ENCODE data around the gene AFF1. TPM values are rescaled to one million over a fixed set of nuclear protein-coding genes. Genes with fewer than 3 reads are reported as not detected.
A peak's percentile ranks its signal among the peaks of the same experiment; 100 is the strongest.

Gene AFF1, protein sequence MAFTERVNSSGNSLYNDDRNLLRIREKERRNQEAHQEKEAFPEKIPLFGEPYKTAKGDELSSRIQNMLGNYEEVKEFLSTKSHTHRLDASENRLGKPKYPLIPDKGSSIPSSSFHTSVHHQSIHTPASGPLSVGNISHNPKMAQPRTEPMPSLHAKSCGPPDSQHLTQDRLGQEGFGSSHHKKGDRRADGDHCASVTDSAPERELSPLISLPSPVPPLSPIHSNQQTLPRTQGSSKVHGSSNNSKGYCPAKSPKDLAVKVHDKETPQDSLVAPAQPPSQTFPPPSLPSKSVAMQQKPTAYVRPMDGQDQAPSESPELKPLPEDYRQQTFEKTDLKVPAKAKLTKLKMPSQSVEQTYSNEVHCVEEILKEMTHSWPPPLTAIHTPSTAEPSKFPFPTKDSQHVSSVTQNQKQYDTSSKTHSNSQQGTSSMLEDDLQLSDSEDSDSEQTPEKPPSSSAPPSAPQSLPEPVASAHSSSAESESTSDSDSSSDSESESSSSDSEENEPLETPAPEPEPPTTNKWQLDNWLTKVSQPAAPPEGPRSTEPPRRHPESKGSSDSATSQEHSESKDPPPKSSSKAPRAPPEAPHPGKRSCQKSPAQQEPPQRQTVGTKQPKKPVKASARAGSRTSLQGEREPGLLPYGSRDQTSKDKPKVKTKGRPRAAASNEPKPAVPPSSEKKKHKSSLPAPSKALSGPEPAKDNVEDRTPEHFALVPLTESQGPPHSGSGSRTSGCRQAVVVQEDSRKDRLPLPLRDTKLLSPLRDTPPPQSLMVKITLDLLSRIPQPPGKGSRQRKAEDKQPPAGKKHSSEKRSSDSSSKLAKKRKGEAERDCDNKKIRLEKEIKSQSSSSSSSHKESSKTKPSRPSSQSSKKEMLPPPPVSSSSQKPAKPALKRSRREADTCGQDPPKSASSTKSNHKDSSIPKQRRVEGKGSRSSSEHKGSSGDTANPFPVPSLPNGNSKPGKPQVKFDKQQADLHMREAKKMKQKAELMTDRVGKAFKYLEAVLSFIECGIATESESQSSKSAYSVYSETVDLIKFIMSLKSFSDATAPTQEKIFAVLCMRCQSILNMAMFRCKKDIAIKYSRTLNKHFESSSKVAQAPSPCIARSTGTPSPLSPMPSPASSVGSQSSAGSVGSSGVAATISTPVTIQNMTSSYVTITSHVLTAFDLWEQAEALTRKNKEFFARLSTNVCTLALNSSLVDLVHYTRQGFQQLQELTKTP
- 100 to 1,000 TPM; 105 to 152 (median 111) TPM for total RNA-seq

DNA sequence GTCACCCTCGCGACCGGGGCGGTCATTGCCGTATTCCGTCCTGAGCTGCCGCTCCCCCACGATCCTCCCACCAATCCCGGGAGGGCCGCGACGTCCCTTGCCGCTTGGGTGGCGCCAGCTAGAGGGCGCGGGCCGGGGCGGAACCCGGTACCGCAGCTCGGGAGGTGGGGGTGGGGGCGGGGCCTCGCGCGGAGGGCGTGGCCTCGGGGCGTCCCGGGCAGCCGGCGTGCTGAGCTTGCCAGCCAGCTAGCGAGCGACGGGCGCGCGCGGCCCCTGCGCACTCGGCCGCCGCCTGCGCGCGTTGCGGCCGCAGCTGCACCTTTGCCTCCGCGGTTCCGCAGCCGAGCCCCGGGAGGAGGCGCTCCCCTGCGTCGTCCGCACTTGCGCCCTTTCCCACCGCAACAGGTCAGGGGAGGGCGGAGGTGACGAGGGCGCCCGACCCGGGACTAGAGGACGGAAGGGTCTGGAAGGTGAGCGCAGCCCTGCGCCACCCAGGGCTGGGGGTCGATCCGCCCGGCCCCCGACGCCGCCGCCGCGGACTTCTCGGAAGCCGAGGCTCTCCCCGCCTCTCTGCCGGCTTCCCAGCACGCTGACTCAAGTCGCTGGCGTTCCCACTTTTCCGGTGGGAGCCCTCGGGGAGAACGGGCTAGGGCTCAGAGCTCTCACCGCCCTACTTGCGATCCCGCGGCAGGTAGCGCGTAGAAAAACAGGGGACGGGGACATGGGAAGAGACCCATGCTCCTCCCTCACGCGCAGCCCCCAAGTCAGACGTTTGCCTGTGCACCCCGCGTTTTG, at the start of gene AFF1:
TSS of gene AFF1 (plus strand) at position 241 of the 795 bp plus-strand sequence. CDS start 13,523 bp downstream, outside the sequence.
- H3K9me3 ChIP-seq = no peaks in the 10 kb centered on the region
- H3K36me3 ChIP-seq = peaks cover 0 to 15% (median 2%) of the 10 kb centered on the region in 3 donors
- H3K27ac ChIP-seq = peak within 1 kb of the TSS; percentile 80 to 93 (median 93)
- H3K27me3 ChIP-seq = no peaks in the 10 kb centered on the region
- peaks cover 0 to 45% (median 20%) of the 10 kb centered on the region in 4 donors for H3K4me1 ChIP-seq
- peak; percentile 71 to 77 for DNase-seq (ENCODE audit: low spot score in 2 of 2)
- peak within 1 kb of the TSS; percentile 78 to 88 (median 84) for H3K4me3 ChIP-seq
- TF ChIP-seq POLR2A (IDR thresholded peaks at IDR 0.05) = peak; percentile 83 to 90
- peak in 1 of 2 donors; percentile 88 for TF ChIP-seq EP300 (IDR thresholded peaks at IDR 0.05)
- TF ChIP-seq, protein P1, sequence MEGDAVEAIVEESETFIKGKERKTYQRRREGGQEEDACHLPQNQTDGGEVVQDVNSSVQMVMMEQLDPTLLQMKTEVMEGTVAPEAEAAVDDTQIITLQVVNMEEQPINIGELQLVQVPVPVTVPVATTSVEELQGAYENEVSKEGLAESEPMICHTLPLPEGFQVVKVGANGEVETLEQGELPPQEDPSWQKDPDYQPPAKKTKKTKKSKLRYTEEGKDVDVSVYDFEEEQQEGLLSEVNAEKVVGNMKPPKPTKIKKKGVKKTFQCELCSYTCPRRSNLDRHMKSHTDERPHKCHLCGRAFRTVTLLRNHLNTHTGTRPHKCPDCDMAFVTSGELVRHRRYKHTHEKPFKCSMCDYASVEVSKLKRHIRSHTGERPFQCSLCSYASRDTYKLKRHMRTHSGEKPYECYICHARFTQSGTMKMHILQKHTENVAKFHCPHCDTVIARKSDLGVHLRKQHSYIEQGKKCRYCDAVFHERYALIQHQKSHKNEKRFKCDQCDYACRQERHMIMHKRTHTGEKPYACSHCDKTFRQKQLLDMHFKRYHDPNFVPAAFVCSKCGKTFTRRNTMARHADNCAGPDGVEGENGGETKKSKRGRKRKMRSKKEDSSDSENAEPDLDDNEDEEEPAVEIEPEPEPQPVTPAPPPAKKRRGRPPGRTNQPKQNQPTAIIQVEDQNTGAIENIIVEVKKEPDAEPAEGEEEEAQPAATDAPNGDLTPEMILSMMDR (IDR thresholded peaks at IDR 0.05) = peak; percentile 27 to 84 (median 69)
- WGBS, 2 donors = 0 to 1% methylated on average over 25 to 55 of the region's 97 CpGs

DNA sequence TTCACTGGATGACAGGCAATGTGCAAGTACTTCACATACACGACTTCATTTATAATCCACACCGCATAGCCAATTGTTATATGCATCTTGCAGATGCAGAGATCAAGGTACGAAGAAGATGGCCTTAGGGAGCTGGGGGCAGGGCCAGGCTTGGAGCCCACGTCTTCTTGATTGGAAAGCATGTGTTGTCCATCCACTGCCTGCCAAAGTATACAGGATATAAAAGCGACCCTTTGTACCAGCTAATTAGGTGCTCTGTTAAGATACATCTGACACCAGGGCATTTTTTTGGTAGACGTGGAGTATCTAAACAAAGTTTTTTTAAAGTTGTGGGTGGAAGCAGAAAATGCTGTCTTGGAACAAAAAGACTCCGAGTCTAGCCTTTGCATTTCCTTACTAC, 44.0 kb upstream of the AFF1 start:
- peak overlapping the region in 1 of 4 donors; percentile 93 for H3K27ac ChIP-seq
- WGBS, 2 donors = 47 to 62% methylated on average over 7 of the region's 7 CpGs
- no peak overlapping the region for H3K4me3 ChIP-seq
- TF ChIP-seq POLR2A (IDR thresholded peaks at IDR 0.05) = no peak
- peaks cover 0 to 20% (median 4%) of the 10 kb centered on the region in 4 donors for H3K4me1 ChIP-seq
- H3K27me3 ChIP-seq = no peaks in the 10 kb centered on the region
- no peaks in the 10 kb centered on the region for H3K9me3 ChIP-seq
- no peak for DNase-seq (ENCODE audit: low spot score in 2 of 2)
- H3K36me3 ChIP-seq = peaks cover 0 to 5% (median 0%) of the 10 kb centered on the region in 3 donors

DNA sequence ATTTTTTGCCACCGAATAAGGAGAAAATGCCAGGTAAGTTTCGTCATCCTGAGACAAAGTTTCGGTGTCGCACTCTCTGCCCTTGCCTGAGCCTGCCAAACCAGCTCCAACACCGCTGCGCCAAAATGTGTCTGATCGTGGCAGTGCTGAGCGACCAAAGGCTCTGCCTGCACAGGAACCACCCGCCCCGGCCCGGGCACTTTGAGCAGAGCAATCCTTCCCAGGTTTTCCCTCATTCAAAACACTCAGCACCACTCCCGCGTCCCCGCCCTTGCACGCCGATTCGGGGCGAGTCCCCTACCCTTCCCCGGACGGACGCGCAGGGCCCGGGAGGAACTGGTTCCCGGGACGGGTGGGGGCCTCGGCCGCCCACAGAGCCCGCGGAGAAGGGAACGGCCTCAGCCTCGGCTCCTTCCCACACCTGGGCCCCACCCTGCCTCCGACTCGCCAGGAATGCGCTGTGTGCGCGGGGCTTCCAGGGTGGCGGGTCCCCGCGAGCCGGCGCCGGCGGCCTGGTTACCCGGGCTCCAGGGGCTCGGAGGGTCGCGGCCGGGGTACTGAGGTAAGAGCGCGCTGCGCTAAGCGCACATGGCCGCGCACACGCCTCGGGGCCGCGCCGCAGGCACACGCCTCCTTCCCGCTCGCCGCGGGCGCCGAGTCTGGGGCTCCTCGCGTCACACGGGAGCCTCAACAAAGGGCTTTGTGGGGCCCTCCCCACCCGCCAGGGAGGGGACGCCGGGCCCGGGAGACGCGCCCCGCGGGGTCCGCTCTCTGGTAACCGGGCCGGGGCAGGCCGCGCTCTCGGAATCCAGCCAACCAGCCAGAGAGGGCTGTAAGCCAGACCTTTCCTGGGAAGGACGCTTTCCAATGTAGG, 42.8 kb upstream of the AFF1 start, which contains the start of gene C4orf36:
TSS of gene C4orf36 (minus strand) at position 661 of the 874 bp plus-strand sequence. CDS start 902 bp downstream, outside the sequence.
- Histone ChIP-seq H3K4me1 (peaks cover 0 to 20% (median 4%) of the 10 kb centered on the region in 4 donors), H3K4me3 (peak within 1 kb of the TSS; percentile 68 to 94 (median 89)), H3K27me3 (no peaks in the 10 kb centered on the region), H3K27ac (peak within 1 kb of the TSS; percentile 68 to 93 (median 78)), H3K9me3 (no peaks in the 10 kb centered on the region), H3K36me3 (peaks cover 0 to 5% (median 0%) of the 10 kb centered on the region in 3 donors)
- TF ChIP-seq EP300 (IDR thresholded peaks at IDR 0.05) = peak in 1 of 2 donors; percentile 41
- TF ChIP-seq POLR2A (IDR thresholded peaks at IDR 0.05) = no peak
- TF ChIP-seq, protein P1 (IDR thresholded peaks at IDR 0.05) = no peak
- DNase-seq (ENCODE audit: low spot score in 2 of 2) = peak; percentile 53 to 54
- WGBS, 2 donors = 2 to 3% methylated on average over 51 to 69 of the region's 84 CpGs

DNA sequence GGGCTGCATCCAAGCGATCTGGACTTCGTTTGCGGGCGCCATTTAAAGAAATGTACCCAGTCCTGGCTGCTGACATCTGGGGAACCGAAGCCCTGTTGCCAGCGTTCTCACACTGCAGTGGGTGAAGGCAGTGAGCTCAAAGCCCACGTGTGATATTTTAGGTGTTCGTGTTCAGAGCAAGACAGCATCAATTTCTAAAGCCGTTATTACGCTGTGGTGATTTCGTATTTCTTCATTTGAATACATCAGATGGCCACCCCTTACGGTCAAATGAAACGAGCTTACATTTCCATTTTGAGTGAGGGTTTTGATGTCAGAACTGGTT, 42.2 kb upstream of the AFF1 start:
- H3K4me3 ChIP-seq = peak overlapping the region; percentile 68 to 94 (median 89)
- H3K36me3 ChIP-seq = peaks cover 0 to 2% (median 0%) of the 10 kb centered on the region in 3 donors
- TF ChIP-seq POLR2A (IDR thresholded peaks at IDR 0.05) = no peak
- TF ChIP-seq EP300 (IDR thresholded peaks at IDR 0.05) = no peak
- TF ChIP-seq, protein P1 (IDR thresholded peaks at IDR 0.05) = no peak
- DNase-seq (ENCODE audit: low spot score in 2 of 2) = no peak
- H3K27me3 ChIP-seq = no peaks in the 10 kb centered on the region
- no peaks in the 10 kb centered on the region for H3K9me3 ChIP-seq
- 7 to 9% methylated on average over 12 to 13 of the region's 13 CpGs for WGBS, 2 donors
- H3K4me1 ChIP-seq = peaks cover 0 to 20% (median 4%) of the 10 kb centered on the region in 4 donors
- H3K27ac ChIP-seq = peak overlapping the region; percentile 68 to 93 (median 78)
